ENCODE measurements around the gene FAN1. TPM values are rescaled to one million over a fixed set of nuclear protein-coding genes. Genes with fewer than 3 reads are reported as not detected.
A peak's percentile ranks its signal among the peaks of the same experiment; 100 is the strongest.

FAN1 gene
- total and polyA plus RNA-seq, 7 donors: 12.4 to 64.2 (median 25.0) TPM

DNA sequence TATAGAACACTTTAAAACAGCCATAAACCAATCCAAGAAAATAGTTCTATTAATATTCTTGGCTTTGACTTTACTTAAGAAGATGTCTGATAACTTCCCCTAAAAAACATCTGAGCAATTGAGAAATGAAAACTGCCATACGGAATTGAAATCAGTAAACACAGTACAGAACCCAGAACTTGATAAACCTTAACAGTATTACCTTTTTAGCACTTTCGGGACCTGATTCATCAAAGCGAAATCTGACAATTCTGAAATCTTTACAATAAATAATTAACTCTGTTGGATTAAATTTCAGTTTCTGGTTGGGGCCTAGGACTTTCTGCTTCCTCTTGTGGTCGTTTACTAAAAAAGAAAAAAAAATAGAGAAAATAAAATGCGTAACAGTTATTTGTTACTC lies 70.4 kb downstream of the FAN1 start:
- no peak overlapping the region for H3K27ac ChIP-seq
- H3K4me1 ChIP-seq: peaks cover 31% of the 10 kb centered on the region
- H3K9me3 ChIP-seq: no peaks in the 10 kb centered on the region
- WGBS, 3 donors: 84 to 85% (median 85%) methylated on average over 5 of the region's 5 CpGs
- TF ChIP-seq, protein P1, sequence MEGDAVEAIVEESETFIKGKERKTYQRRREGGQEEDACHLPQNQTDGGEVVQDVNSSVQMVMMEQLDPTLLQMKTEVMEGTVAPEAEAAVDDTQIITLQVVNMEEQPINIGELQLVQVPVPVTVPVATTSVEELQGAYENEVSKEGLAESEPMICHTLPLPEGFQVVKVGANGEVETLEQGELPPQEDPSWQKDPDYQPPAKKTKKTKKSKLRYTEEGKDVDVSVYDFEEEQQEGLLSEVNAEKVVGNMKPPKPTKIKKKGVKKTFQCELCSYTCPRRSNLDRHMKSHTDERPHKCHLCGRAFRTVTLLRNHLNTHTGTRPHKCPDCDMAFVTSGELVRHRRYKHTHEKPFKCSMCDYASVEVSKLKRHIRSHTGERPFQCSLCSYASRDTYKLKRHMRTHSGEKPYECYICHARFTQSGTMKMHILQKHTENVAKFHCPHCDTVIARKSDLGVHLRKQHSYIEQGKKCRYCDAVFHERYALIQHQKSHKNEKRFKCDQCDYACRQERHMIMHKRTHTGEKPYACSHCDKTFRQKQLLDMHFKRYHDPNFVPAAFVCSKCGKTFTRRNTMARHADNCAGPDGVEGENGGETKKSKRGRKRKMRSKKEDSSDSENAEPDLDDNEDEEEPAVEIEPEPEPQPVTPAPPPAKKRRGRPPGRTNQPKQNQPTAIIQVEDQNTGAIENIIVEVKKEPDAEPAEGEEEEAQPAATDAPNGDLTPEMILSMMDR (IDR thresholded peaks at IDR 0.05): no peak
- peaks cover 5 to 49% of the 10 kb centered on the region in 2 donors for H3K36me3 ChIP-seq (ENCODE audit: insufficient read depth in 1 of 2, low read depth in 1 of 2)
- no peak overlapping the region for H3K4me3 ChIP-seq
- intact Hi-C loops (cut with DNase I): no loop called here
- no peak for ATAC-seq
- H3K27me3 ChIP-seq (ENCODE audit: insufficient read depth in 3 of 3, low read length in 2 of 3): no peaks in the 10 kb centered on the region
- no peak for DNase-seq

GRCh38 chr15:30978328-30978727 lies 74.6 kb downstream of the FAN1 start:
- Histone ChIP-seq H3K4me3 (no peak overlapping the region), H3K36me3 (ENCODE audit: insufficient read depth in 1 of 2, low read depth in 1 of 2) (peaks cover 8 to 39% of the 10 kb centered on the region in 2 donors), H3K4me1 (peaks cover 55% of the 10 kb centered on the region), H3K27ac (no peak overlapping the region), H3K27me3 (ENCODE audit: insufficient read depth in 3 of 3, low read length in 2 of 3) (no peaks in the 10 kb centered on the region), H3K9me3 (no peaks in the 10 kb centered on the region)
- TF ChIP-seq, protein P1 (IDR thresholded peaks at IDR 0.05): no peak
- DNase-seq (no peak), ATAC-seq (peak in 1 of 4 donors; percentile 14)
- intact Hi-C loops (cut with DNase I): no loop called here

GRCh38 chr15:30979457-30979856 lies 75.7 kb downstream of the FAN1 start:
- H3K36me3 ChIP-seq (ENCODE audit: insufficient read depth in 1 of 2, low read depth in 1 of 2): peaks cover 11 to 35% of the 10 kb centered on the region in 2 donors
- WGBS, 3 donors: 91 to 93% (median 92%) methylated on average over 5 of the region's 5 CpGs
- no peaks in the 10 kb centered on the region for H3K9me3 ChIP-seq
- intact Hi-C loops (cut with DNase I): no loop called here
- H3K27me3 ChIP-seq (ENCODE audit: insufficient read depth in 3 of 3, low read length in 2 of 3): no peaks in the 10 kb centered on the region
- ATAC-seq (no peak), DNase-seq (no peak)
- TF ChIP-seq, protein P1 (IDR thresholded peaks at IDR 0.05): no peak
- no peak overlapping the region for H3K4me3 ChIP-seq
- peaks cover 66% of the 10 kb centered on the region for H3K4me1 ChIP-seq
- H3K27ac ChIP-seq: no peak overlapping the region

GRCh38 chr15:30984118-30984517 lies 80.4 kb downstream of the FAN1 start:
- Histone ChIP-seq H3K9me3 (no peaks in the 10 kb centered on the region), H3K27me3 (ENCODE audit: insufficient read depth in 3 of 3, low read length in 2 of 3) (no peaks in the 10 kb centered on the region), H3K36me3 (ENCODE audit: insufficient read depth in 1 of 2, low read depth in 1 of 2) (peaks cover 9 to 38% of the 10 kb centered on the region in 2 donors), H3K4me1 (peaks cover 81% of the 10 kb centered on the region), H3K27ac (peak overlapping the region; percentile 59), H3K4me3 (peak overlapping the region; percentile 31)
- TF ChIP-seq, protein P1 (IDR thresholded peaks at IDR 0.05): no peak
- WGBS, 3 donors: 22 to 53% (median 24%) methylated on average over 3 of the region's 3 CpGs
- DNase-seq (no peak), ATAC-seq (no peak)
- intact Hi-C loops (cut with DNase I): no loop called here

- H3K4me1 ChIP-seq: peaks cover 85% of the 10 kb centered on the region
- ATAC-seq (peak in 1 of 4 donors; percentile 5), DNase-seq (no peak)
- TF ChIP-seq, protein P1 (IDR thresholded peaks at IDR 0.05): no peak
- WGBS, 3 donors: 42 to 58% (median 44%) methylated on average over 6 of the region's 6 CpGs
- no peaks in the 10 kb centered on the region for H3K27me3 ChIP-seq (ENCODE audit: insufficient read depth in 3 of 3, low read length in 2 of 3)
- H3K27ac ChIP-seq: peak overlapping the region; percentile 59
- peak overlapping the region; percentile 31 for H3K4me3 ChIP-seq
- H3K36me3 ChIP-seq (ENCODE audit: insufficient read depth in 1 of 2, low read depth in 1 of 2): peaks cover 9 to 38% of the 10 kb centered on the region in 2 donors
- no peaks in the 10 kb centered on the region for H3K9me3 ChIP-seq
- intact Hi-C loops (cut with DNase I): no loop called here
These were observed 80.8 kb downstream of the FAN1 start for GRCh38 chr15:30984542-30984941.
